Transverse colon (tissue), 4 donors: ENCODE measurements around the gene DCP2. TPM values are rescaled to one million over a fixed set of nuclear protein-coding genes. Genes with fewer than 3 reads are reported as not detected.

ENCODE experiments used
- DNase-seq: peaks from one replicate; pipeline ENCODE4 v3.0.0-alpha.2; 2019
- H3K27ac ChIP-seq, 4 donors: fragments of 200-600 bp; sonication (generic); 2 replicates each; pipeline ENCODE4 v1.5.1; 2016 to 2018; ENCODE audit warnings: inconsistent platforms in 4 of 4
- H3K27me3 ChIP-seq: fragments of 200-600 bp; sonication (generic); 2 replicates; pipeline ENCODE4 v1.5.1; 2017; ENCODE audit warnings: inconsistent platforms
- H3K36me3 ChIP-seq, 4 donors: fragments of 200-600 bp; sonication (generic); 2 replicates each; pipeline ENCODE4 v1.5.1; 2017 to 2019; ENCODE audit warnings: inconsistent platforms in 4 of 4
- H3K4me1 ChIP-seq, 4 donors: fragments of 200-600 bp; sonication (generic); 2 replicates each; pipeline ENCODE4 v1.5.1; 2017 to 2020; ENCODE audit warnings: inconsistent platforms in 4 of 4
- H3K4me3 ChIP-seq, 4 donors: fragments of 200-600 bp; sonication (generic); 1 replicate in 1 of 4; 2 replicates in 3 of 4; pipeline versions ENCODE4 v1.5.1 to v1.6.1; 2017 to 2019; ENCODE audit warnings: inconsistent platforms in 4 of 4
- H3K9me3 ChIP-seq, 2 donors: fragments of 200-600 bp; sonication (generic); 2 replicates each; pipeline ENCODE4 v1.5.1; 2017 to 2019; ENCODE audit warnings: inconsistent platforms in 2 of 2
- CTCF ChIP-seq, 5 experiments: fragments of 200-600 bp in 3 of 5; fragments of 450-650 bp in 2 of 5; sonication (generic) in 3 of 5; IDR thresholded peaks; 1 replicate in 2 of 5; 2 replicates in 3 of 5; pipeline ENCODE4 v1.5.1; 2016 to 2017; ENCODE audit warnings: antibody characterized with exemption in 5 of 5, inconsistent platforms in 3 of 5, mild to moderate bottlenecking in 2 of 5, moderate library complexity in 1 of 5
- EP300 ChIP-seq: sonication (generic); formaldehyde crosslinking; IDR thresholded peaks from one replicate; pipeline ENCODE4 v1.6.1; 2017; ENCODE audit warnings: antibody characterized with exemption, low read depth
- POLR2A ChIP-seq: fragments of 450-650 bp; IDR thresholded peaks from one replicate; pipeline ENCODE4 v1.6.1; 2016; ENCODE audit warnings: antibody characterized with exemption, mild to moderate bottlenecking, moderate library complexity
- POLR2AphosphoS5 ChIP-seq, 3 donors: sonication (generic); formaldehyde crosslinking; IDR thresholded peaks; one replicate each; pipeline ENCODE4 v1.6.1; 2016; ENCODE audit warnings: antibody characterized with exemption in 3 of 3
- WGBS, 2 donors: methylation state at CpG; one replicate each; pipeline ENCODE4 v1.1.5; 2018; ENCODE audit warnings: low coverage in 1 of 2; 5-methylcytosine and 5-hydroxymethylcytosine counted together
- in situ Hi-C, 4 donors: fragments of 200-750 bp; cut with MboI; loops; one replicate each; pipeline versions ENCODE4 v1.15.0 to v1.15.1; 2017; ENCODE audit warnings: low sequenced_read_pairs in 3 of 4, low pct_ligation_motif_present in 1 of 4, low pct_unique_long_range_greater_than_20kb in 1 of 4
- intact Hi-C: fragments of 100-400 bp; cut with DNase I; formaldehyde crosslinking; loops from one replicate; pipeline ENCODE4 v1.15.1; 2023; ENCODE audit warnings: low total_unique reads
- total RNA-seq, 4 donors: library from RNA; depleted of rRNA; stranded (reverse); fragments of >200 nt; gene quantifications; one replicate each; pipeline ENCODE4 v1.1.0, GENCODE V29; 2016

DCP2 gene
- total RNA-seq, 4 donors from 2014 or later: 11.6 to 27.8 (median 20.7) TPM

- no peak for DNase-seq
- H3K36me3 ChIP-seq: no peaks in the 10 kb centered on the region
- in situ Hi-C loops (no loop called here), intact Hi-C loops (no loop called here)
- H3K9me3 ChIP-seq: no peaks in the 10 kb centered on the region
- H3K27ac ChIP-seq: no peak overlapping the region
- 63 to 76% methylated on average over 3 to 5 of the region's 5 CpGs for WGBS, 2 donors
- TF ChIP-seq POLR2A (no peak), POLR2AphosphoS5 (IDR thresholded peaks at IDR 0.05) (no peak), CTCF (IDR thresholded peaks at IDR 0.05) (no peak), EP300 (no peak)
- no peaks in the 10 kb centered on the region for H3K4me1 ChIP-seq
- no peaks in the 10 kb centered on the region for H3K27me3 ChIP-seq
- H3K4me3 ChIP-seq: no peak overlapping the region
Measured at GRCh38 chr5:112968411-112969106, 8.0 kb upstream of the DCP2 start.

GRCh38 chr5:112971276-112971675 lies 5.3 kb upstream of the DCP2 start:
- Histone ChIP-seq H3K4me3 (no peak overlapping the region), H3K4me1 (peaks cover 0 to 6% (median 0%) of the 10 kb centered on the region in 4 donors), H3K9me3 (no peaks in the 10 kb centered on the region), H3K27me3 (no peaks in the 10 kb centered on the region), H3K36me3 (no peaks in the 10 kb centered on the region), H3K27ac (no peak overlapping the region)
- TF ChIP-seq EP300 (no peak), POLR2AphosphoS5 (IDR thresholded peaks at IDR 0.05) (no peak), CTCF (IDR thresholded peaks at IDR 0.05) (no peak)
- 83 to 89% methylated on average over 4 of the region's 4 CpGs for WGBS, 2 donors
- intact Hi-C loops: no loop called here
- in situ Hi-C loops: no loop called here
- DNase-seq: no peak

GRCh38 chr5:112973036-112973435 lies 3.6 kb upstream of the DCP2 start:
- H3K27ac ChIP-seq: no peak overlapping the region
- H3K36me3 ChIP-seq: no peaks in the 10 kb centered on the region
- no peak overlapping the region for H3K4me3 ChIP-seq
- H3K4me1 ChIP-seq: peaks cover 2 to 10% (median 4%) of the 10 kb centered on the region in 4 donors
- intact Hi-C loops (no loop called here), in situ Hi-C loops (no loop called here)
- no peaks in the 10 kb centered on the region for H3K9me3 ChIP-seq
- WGBS, 2 donors: 43 to 45% methylated on average over 1 of the region's 1 CpG
- TF ChIP-seq EP300: no peak
- TF ChIP-seq POLR2AphosphoS5 (IDR thresholded peaks at IDR 0.05): no peak
- TF ChIP-seq POLR2A: no peak
- no peak for TF ChIP-seq CTCF (IDR thresholded peaks at IDR 0.05)
- H3K27me3 ChIP-seq: no peaks in the 10 kb centered on the region
- DNase-seq: no peak

- Histone ChIP-seq H3K4me3 (no peak overlapping the region), H3K4me1 (peaks cover 5 to 19% (median 11%) of the 10 kb centered on the region in 4 donors), H3K27me3 (no peaks in the 10 kb centered on the region), H3K27ac (no peak overlapping the region), H3K9me3 (no peaks in the 10 kb centered on the region), H3K36me3 (no peaks in the 10 kb centered on the region)
- no peak for TF ChIP-seq POLR2AphosphoS5 (IDR thresholded peaks at IDR 0.05)
- TF ChIP-seq POLR2A: no peak
- no peak for TF ChIP-seq CTCF (IDR thresholded peaks at IDR 0.05)
- no peak for TF ChIP-seq EP300
- DNase-seq: no peak
- in situ Hi-C loops: no loop called here
- WGBS, 2 donors: 86% methylated on average over 1 of the region's 1 CpG; no CpG with 5 or more reads in 1 of the 2 donors
- intact Hi-C loops: no loop called here
Measured at GRCh38 chr5:112973904-112974303, 2.7 kb upstream of the DCP2 start.
